ENCODE results near the gene MEX3D. TPM values are rescaled to one million over a fixed set of nuclear protein-coding genes. Genes with fewer than 3 reads are reported as not detected.
A peak's percentile ranks its signal among the peaks of the same experiment; 100 is the strongest.

MEX3D gene
- total and polyA plus RNA-seq, 8 donors: 2.6 to 21.2 (median 9.1) TPM

DNA sequence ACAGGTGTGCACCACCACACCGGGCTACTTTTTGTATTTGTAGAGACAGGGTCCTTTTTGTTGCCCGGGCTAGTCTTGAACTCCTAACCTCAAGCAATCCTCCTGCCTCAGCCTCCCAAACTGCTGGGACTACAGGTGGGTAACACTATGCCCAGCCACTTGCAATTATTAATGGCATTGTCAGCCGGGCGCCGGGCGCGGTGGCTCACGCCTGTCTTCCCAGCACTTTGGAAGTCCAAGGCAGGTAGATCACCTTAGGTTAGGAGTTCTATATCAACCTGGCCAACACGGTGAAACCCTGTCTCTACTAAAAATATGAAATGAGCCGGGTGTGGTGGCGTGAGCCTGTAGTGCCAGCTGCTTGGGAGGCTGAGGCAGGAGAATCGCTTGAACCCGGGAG, 2.7 kb upstream of the MEX3D start:
- no peaks in the 10 kb centered on the region for H3K27me3 ChIP-seq
- TF ChIP-seq, protein P1, sequence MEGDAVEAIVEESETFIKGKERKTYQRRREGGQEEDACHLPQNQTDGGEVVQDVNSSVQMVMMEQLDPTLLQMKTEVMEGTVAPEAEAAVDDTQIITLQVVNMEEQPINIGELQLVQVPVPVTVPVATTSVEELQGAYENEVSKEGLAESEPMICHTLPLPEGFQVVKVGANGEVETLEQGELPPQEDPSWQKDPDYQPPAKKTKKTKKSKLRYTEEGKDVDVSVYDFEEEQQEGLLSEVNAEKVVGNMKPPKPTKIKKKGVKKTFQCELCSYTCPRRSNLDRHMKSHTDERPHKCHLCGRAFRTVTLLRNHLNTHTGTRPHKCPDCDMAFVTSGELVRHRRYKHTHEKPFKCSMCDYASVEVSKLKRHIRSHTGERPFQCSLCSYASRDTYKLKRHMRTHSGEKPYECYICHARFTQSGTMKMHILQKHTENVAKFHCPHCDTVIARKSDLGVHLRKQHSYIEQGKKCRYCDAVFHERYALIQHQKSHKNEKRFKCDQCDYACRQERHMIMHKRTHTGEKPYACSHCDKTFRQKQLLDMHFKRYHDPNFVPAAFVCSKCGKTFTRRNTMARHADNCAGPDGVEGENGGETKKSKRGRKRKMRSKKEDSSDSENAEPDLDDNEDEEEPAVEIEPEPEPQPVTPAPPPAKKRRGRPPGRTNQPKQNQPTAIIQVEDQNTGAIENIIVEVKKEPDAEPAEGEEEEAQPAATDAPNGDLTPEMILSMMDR (IDR thresholded peaks at IDR 0.05): no peak
- FAIRE-seq (no peak), ATAC-seq (no peak), DNase-seq (no peak)
- no peak overlapping the region for H3K4me3 ChIP-seq
- intact Hi-C loops (cut with DNase I): no loop called here
- peaks cover 0 to 4% (median 4%) of the 10 kb centered on the region in 3 donors for H3K4me1 ChIP-seq
- WGBS, 2 donors: 89 to 95% methylated on average over 13 of the region's 13 CpGs
- H3K9me3 ChIP-seq: no peaks in the 10 kb centered on the region
- H3K27ac ChIP-seq: no peak overlapping the region
- no peaks in the 10 kb centered on the region for H3K36me3 ChIP-seq

DNA sequence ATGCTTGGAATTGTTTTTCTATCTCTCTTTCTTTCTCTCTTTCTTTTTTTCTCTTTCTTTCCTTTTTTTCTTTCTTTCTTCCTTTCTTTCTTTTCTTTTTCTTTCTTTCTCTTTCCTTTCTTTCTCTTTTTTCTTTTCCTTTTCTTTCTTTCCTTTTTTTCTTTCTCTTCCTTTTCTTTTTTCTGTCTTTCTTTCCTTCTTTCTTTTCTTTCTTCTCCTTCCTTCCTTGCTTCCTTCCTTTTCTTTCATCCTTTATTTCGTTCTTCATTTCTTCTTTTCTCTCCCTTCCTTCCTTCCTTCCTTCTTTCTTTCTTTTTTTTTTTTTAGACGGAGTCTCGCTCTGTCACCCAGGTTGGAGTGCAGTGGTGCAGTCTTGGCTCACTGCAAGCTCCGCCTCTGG, 1.9 kb upstream of the MEX3D start:
- DNase-seq (no peak), FAIRE-seq (no peak), ATAC-seq (no peak)
- Histone ChIP-seq H3K27me3 (no peaks in the 10 kb centered on the region), H3K9me3 (no peaks in the 10 kb centered on the region), H3K27ac (no peak overlapping the region), H3K4me1 (peaks cover 0 to 4% (median 4%) of the 10 kb centered on the region in 3 donors), H3K4me3 (no peak overlapping the region), H3K36me3 (no peaks in the 10 kb centered on the region)
- 76 to 82% methylated on average over 4 of the region's 4 CpGs for WGBS, 2 donors
- TF ChIP-seq, protein P1 (IDR thresholded peaks at IDR 0.05): no peak
- intact Hi-C loops (cut with DNase I): loop anchor here in 1 of 3 donors (10.0 kb wide), 1 partner anchor 85 kb away; the partner anchor contains the start of gene TCF3

DNA sequence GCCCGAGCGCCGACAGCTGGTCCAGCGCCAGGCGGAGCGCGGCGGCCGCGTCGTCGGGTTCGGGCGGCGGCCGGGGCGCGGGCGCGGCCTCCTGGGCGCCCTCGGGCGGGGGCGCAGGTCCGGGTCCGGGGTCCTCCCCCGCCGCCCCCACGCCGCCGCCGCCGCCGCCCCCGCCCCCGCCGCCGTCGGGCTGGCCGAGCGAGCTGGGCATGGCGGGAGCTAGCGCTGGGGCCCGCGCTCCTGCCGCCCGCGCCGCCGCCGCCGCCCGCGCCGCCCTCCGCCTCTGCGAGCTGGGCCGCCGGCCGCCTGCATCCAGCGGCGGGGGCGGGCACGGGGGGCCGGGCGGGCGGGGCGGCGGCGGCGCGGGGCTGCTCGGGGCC, 287 bp downstream of the MEX3D start:
- Histone ChIP-seq H3K36me3 (no peaks in the 10 kb centered on the region), H3K27ac (no peak overlapping the region), H3K4me3 (peak overlapping the region in 1 of 4 donors; percentile 67), H3K9me3 (no peaks in the 10 kb centered on the region), H3K27me3 (no peaks in the 10 kb centered on the region), H3K4me1 (peaks cover 0 to 4% (median 4%) of the 10 kb centered on the region in 3 donors)
- ATAC-seq: no peak
- TF ChIP-seq, protein P1 (IDR thresholded peaks at IDR 0.05): no peak
- 1% methylated on average over 67 of the region's 73 CpGs; no CpG with 5 or more reads in 1 of the 2 donors for WGBS, 2 donors
- intact Hi-C loops (cut with DNase I): loop anchor here in 1 of 3 donors (10.0 kb wide), 1 partner anchor 87 kb away; the partner anchor contains the start of gene TCF3
- no peak for DNase-seq
- FAIRE-seq: no peak

DNA sequence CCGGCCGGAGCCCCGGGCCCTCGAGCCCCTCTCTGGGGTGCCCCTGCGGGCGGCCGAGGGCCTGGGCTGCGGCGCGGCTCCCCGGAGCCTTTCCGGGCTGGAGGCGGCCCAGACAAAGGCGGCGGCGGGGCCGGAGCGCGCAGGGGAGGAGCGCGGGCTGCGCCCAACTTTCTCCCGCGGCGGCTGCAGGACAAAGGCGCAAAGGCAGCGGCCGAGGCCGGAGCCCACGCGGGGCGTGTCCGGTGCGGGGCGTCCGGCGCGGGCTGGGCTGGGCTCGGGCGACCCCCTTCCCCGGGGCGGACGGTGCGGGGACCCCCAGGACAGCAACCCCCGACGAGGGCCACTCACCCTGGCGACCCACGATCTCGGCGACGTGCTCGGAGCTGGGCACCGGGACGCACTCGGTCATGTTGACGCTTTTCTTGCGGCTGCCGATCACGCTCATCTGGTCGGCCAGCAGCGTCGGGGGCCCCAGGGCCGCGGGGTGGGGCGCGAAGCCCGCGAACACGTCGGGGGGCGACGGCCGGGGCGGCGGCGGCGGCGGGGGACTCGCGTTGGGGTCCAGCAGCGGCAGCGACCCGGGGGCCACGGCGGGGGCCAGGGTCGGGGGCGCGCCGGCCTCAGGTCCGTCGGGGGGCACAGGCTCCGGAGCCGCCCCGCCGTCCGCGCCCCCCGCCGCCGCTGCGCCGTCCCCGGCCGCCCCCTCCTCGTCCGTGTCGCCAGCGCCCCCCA, 843 bp downstream of the MEX3D start:
- DNase-seq: peak in 4 of 6 donors; percentile 30 to 81 (median 73)
- ATAC-seq: peak in 3 of 4 donors; percentile 41 to 56 (median 53)
- intact Hi-C loops (cut with DNase I): loop anchor here in 1 of 3 donors (10.0 kb wide), 1 partner anchor 88 kb away; the partner anchor contains the start of gene TCF3
- Histone ChIP-seq H3K4me3 (peak overlapping the region; percentile 40 to 67 (median 66)), H3K36me3 (no peaks in the 10 kb centered on the region), H3K27me3 (no peaks in the 10 kb centered on the region), H3K9me3 (no peaks in the 10 kb centered on the region), H3K27ac (peak overlapping the region; percentile 43 to 83 (median 74)), H3K4me1 (peaks cover 0 to 4% (median 4%) of the 10 kb centered on the region in 3 donors)
- no peak for FAIRE-seq
- 0 to 1% methylated on average over 30 to 108 of the region's 108 CpGs for WGBS, 2 donors
- TF ChIP-seq, protein P1 (IDR thresholded peaks at IDR 0.05): no peak
